HL-60 (cell line): ENCODE data around the gene ZNF423.

Experiments used
- SPI1 ChIP-seq: IDR thresholded peaks from 2 replicates; pipeline ENCODE4 v1.6.1; 2012; ENCODE audit warnings: low read depth, mild to moderate bottlenecking, borderline replicate concordance
- TF ChIP-seq, protein P1 (sequence below): IDR thresholded peaks from one replicate; pipeline ENCODE4 v1.5.1; 2011; ENCODE audit warnings: low read length, control low read depth, inconsistent platforms; ENCODE audit not compliant: insufficient read depth
- TF ChIP-seq, protein P2 (sequence below): IDR thresholded peaks from 2 replicates; pipeline ENCODE4 v1.6.1; 2012; ENCODE audit warnings: low read depth; ENCODE audit not compliant: insufficient replicate concordance

DNA sequence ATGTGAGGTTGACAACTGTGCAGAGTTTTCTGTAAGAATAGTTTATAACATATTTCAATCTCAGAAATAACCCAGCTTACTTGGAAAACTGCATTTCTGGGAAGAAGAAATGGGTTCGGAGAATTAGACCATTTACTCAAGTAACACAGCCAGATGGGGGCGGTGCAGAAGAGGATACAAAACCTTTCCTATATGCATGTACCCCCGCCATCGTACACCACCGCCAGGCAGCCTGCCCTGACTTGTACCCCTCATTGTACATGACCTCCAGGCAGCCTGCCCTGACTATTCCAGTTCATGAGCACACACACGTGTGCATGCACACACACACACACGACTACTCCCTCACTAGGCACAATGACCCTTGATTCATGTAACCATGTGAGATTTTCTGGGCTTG is 328.3 kb downstream of the ZNF423 start:
- TF ChIP-seq, protein P1, sequence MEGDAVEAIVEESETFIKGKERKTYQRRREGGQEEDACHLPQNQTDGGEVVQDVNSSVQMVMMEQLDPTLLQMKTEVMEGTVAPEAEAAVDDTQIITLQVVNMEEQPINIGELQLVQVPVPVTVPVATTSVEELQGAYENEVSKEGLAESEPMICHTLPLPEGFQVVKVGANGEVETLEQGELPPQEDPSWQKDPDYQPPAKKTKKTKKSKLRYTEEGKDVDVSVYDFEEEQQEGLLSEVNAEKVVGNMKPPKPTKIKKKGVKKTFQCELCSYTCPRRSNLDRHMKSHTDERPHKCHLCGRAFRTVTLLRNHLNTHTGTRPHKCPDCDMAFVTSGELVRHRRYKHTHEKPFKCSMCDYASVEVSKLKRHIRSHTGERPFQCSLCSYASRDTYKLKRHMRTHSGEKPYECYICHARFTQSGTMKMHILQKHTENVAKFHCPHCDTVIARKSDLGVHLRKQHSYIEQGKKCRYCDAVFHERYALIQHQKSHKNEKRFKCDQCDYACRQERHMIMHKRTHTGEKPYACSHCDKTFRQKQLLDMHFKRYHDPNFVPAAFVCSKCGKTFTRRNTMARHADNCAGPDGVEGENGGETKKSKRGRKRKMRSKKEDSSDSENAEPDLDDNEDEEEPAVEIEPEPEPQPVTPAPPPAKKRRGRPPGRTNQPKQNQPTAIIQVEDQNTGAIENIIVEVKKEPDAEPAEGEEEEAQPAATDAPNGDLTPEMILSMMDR = no peak
- TF ChIP-seq SPI1 = no peak
- TF ChIP-seq, protein P2, sequence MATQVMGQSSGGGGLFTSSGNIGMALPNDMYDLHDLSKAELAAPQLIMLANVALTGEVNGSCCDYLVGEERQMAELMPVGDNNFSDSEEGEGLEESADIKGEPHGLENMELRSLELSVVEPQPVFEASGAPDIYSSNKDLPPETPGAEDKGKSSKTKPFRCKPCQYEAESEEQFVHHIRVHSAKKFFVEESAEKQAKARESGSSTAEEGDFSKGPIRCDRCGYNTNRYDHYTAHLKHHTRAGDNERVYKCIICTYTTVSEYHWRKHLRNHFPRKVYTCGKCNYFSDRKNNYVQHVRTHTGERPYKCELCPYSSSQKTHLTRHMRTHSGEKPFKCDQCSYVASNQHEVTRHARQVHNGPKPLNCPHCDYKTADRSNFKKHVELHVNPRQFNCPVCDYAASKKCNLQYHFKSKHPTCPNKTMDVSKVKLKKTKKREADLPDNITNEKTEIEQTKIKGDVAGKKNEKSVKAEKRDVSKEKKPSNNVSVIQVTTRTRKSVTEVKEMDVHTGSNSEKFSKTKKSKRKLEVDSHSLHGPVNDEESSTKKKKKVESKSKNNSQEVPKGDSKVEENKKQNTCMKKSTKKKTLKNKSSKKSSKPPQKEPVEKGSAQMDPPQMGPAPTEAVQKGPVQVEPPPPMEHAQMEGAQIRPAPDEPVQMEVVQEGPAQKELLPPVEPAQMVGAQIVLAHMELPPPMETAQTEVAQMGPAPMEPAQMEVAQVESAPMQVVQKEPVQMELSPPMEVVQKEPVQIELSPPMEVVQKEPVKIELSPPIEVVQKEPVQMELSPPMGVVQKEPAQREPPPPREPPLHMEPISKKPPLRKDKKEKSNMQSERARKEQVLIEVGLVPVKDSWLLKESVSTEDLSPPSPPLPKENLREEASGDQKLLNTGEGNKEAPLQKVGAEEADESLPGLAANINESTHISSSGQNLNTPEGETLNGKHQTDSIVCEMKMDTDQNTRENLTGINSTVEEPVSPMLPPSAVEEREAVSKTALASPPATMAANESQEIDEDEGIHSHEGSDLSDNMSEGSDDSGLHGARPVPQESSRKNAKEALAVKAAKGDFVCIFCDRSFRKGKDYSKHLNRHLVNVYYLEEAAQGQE = no peak
